HG02970 (cell line): ENCODE results near the gene IGLL1.
"Not testable (repeated sequence)": the region's sequence is repeated elsewhere in the genome, so short reads cannot be mapped to it uniquely, and the experiment has no call there.

ENCODE experiments used
- ATAC-seq: cut with Tn5 transposase; IDR thresholded peaks from one replicate; pipeline ENCODE4 v1.9.1; 2021; ENCODE audit warnings: mild to moderate bottlenecking, moderate library complexity, moderate number of reproducible peaks; ENCODE audit not compliant: unreplicated experiment, low FRiP score

The IGLL1 gene

DNA sequence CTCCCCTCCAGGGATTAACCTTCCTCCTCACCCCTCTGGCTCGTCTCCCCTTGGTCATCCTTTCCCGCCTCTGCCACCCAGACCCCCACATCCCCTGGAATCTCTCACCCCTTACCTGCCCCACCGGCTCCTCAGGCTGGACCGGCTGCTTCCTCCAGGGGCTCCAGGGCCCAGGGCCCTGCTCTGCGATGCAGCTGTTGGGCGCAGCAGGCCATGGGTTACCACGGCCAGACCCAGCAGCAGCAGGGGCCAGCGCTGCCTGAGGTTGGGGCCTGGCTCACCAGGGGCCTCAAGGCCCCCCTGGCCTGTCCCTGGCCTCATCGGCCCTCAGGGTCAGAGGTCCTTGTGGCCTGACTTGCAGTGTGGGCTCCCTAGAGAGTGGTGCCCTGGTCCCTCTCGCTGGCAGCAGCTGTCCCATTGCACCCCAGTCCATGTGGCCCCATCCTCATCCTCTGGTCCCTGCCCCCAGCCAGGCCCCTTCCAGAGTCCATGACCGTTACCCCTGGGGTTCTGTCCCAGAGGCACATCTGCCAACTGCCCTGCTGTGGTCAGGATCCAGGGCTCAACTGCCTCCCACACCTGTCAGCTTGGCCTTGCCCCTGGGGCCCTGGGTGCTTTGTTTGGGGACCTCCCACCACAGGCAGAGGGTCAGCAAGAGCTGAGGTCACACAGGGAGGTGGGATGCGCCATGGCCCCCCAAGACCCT is at the start of gene IGLL1:
Gene IGLL1, minus strand, starts transcription at position 421 of the 706 bp plus-strand sequence. Its CDS starts 100 bp downstream, at position 321.
- no peak for ATAC-seq

- ATAC-seq, result not testable (repeated sequence)
Observed at GRCh38 chr22:23628056-23628743, 48.1 kb upstream of the IGLL1 start.

DNA sequence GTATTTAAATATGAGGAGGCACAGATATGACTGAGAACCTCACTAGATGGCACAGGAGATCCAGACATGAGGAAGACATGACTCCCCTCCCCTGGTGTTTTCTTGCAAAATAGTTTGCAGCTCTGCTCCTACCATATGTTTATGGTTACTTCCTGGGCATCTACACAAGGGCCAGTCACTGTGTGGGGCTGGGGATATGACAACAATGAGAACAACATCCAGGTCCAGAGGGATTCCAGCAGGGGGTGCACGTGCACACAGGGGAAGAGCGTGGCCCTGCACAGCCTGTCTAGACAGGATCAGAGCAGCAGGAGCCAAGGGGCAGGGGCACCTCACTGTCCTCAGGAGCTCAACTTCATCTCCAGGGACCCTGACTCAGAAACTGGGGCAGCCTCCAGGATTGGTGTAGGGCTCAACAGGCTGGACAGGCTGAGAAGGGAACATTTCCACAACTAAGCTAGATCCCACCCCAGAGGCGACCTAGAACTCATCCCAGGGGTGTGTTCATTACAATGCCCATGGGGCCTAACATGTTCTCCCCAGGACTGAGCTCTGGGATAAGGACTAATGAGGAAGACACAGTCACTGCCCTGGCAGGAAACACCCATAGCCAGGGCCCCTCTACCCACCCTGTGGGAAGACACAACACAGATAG is 47.4 kb upstream of the IGLL1 start:
- ATAC-seq, result not testable (repeated sequence)

DNA sequence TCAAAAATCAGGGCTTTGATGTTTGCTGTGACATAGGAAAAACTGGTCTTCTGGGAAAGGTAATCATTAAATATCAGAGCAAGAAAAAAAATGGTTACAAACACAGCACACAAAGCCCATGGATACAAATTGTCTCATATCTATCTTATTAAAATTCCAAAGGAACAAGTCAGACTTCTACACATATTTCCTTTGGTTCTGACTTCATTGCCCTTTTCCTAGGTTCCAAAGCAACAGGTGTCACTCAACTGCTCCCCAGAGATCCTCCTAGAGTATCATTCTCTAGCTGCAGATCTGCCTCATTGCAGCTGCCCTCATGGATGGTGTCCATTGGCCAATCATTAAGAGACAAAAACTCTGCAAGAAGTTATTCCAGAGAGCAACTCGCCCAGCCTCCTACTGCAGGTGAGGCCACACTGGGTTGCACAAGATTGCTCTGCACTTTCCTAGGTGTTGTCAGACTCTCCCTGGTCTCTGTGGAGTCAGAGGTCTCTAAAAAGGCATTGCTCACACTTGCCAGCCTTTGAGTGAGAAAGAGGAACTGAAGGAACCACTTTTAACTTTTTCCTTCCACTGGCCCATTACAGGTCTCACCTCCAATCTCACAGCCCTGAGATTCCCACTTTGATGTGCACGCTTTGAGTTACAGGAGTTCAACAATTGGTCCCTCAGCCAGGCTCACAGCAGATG is 46.3 kb upstream of the IGLL1 start:
- ATAC-seq, result no peak

DNA sequence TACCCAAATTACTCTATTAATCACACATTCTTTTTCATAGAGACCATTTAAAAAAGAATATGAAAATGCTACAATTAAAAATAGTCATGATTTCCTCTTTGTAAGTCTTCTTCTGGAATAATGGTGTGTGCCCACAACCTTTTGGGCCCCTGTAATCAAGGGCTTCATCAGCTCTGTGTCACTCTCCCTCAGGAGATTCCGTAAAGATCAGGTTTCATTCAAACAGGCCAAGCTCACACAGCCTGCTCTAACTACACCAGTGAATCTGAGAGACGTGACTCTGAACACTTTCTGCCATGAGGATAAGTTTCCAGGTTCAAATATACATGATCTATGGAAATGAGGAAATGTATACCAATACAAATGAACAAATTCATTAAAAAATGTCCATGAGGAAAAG is 42.5 kb upstream of the IGLL1 start:
- ATAC-seq, result no peak

DNA sequence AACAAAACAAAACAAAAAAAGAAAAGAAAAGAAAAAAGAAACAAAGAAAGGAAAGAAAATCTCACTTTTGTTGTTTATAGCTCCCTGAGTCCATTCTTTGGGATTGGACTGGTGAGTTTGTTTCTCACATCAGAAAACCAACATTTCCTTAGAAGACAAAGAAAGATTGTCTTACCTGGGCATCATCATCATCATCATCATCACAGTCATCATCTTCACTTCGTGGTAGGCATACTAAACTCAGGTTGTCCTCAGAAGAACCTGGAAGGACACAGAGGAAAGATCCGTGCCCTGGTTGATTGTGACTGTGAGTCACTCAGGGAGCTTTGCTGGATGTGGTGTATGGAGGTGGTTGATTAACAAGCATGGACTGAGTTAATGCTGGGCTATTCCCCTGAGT is 41.8 kb upstream of the IGLL1 start:
- ATAC-seq, result not testable (repeated sequence)

- ATAC-seq, result no peak
Observed at GRCh38 chr22:23621082-23621780, 41.1 kb upstream of the IGLL1 start.

DNA sequence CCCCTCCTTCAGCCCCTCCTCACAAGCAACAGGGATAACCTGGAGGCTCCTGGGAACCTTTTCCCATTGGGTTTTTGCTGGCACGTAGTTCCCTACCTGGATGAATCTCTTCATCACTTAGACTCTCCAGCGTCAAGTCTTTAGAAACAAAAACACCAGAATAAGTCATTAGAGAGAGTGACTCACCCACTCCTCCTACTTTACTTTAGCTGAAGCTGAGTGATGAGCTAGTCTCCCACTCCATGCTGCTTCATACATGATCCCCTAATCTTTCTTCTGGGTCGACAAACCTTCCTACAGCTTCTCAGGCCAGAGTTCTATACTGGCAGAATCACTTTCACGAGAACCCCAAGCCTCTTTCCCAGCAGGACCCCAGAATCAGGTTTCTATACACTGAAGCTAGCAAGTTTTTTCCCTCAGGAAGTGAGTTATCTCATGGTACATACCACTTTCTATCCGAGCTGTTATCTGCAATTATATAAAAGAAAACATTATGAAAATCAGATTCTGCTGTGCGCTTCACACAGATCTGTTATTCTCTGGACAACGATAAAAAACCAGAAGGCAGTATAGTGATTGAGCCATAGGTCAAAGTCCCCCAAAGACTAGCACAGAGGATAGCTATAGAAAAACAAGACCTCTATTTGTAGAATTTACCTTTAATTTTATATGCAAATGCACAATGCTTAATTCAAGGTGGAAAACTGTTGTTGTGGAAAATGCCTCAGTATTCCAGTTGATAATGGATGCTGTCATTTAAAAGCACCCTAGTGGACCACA is 33.3 kb upstream of the IGLL1 start:
- no peak for ATAC-seq

- ATAC-seq, result no peak
Observed at GRCh38 chr22:23609983-23610781, 30.1 kb upstream of the IGLL1 start.

DNA sequence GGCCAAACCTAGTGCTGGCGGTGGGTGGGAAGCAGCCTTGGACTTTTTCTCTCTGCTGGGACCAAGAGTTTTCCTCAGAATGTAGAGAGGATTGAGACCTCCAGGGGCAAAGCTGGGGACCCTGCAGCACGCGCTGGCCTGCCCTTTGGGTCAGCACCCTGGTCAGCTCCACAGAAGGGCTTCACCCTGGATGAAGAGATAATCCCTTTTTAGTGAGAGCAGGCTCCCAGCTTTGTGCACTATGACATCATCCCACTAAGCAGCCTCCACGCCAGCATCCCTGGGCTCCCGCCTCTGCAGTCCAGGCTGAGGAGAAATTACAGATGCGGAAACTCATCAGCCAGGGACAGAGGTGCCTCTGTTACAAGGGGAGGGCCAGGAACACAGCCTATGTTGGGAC is 28.5 kb upstream of the IGLL1 start:
- ATAC-seq, result no peak

GRCh38 chr22:23606204-23607131 is 26.4 kb upstream of the IGLL1 start:
- ATAC-seq, result no peak

- ATAC-seq, result no peak
Observed at GRCh38 chr22:23604939-23605712, 25.0 kb upstream of the IGLL1 start.

DNA sequence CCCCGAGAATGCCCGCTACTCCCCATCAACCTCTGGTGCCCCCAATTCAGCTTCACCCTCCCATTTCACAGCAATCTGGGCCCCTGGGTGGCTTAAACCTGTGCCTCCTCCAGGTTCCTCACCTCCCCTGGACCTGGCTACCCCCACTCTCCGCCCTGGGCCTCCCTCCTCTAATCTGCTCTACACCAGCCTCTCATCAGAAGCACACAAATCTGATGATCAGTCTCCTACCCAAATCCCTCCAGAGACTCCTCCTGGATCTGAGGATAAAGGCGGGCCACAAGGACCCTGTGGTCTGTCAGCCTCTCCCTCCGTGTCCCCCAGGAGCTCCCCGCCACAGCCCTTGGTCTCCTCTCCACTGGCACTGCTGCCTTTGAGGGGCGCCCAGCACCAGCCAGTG is 23.2 kb upstream of the IGLL1 start:
- no peak for ATAC-seq

- no peak for ATAC-seq
Observed at GRCh38 chr22:23598805-23599518, 18.9 kb upstream of the IGLL1 start.

- not testable (repeated sequence) for ATAC-seq
Observed at GRCh38 chr22:23597576-23598268, 17.6 kb upstream of the IGLL1 start.

DNA sequence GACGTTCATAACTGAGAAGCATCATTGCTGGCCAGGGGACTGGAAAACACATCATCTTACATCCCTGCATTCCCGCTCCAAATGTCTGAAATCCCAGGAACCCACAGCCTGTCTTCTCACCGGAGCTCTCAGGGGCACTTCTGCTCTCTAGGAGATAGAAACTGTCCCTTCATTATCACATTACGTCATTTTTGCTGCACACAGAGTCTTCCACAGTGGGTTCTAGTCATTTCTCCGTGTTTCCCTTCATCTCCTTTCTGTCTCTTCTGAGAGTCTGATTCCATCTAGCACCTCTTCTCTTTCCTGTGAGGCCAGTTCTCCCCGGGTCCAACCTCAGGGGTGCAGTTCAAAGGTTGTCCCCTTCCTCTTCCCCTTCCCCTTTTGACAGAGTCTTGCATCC is 15.8 kb upstream of the IGLL1 start:
- not testable (repeated sequence) for ATAC-seq
